CD8-positive, alpha-beta memory T cell (primary cell): ENCODE results near the gene GPRIN2. TPM values are rescaled to one million over a fixed set of nuclear protein-coding genes. Genes with fewer than 3 reads are reported as not detected.
"Not testable (repeated sequence)": the region's sequence is repeated elsewhere in the genome, so short reads cannot be mapped to it uniquely, and the experiment has no call there.

ENCODE experiments used
- CTCF ChIA-PET: fragments of 350-600 bp; sonication (Branson Sonifier 250); formaldehyde crosslinking; loops from one replicate; lab custom pipeline; 2021; ENCODE audit warnings: antibody characterized with exemption; lab: Charles Lee
- POLR2A ChIA-PET: fragments of 350-600 bp; sonication (Branson Sonifier 250); formaldehyde crosslinking; loops from one replicate; lab custom pipeline; 2021; ENCODE audit warnings: antibody characterized with exemption; lab: Charles Lee
- DNase-seq, 5 donors: peaks; one replicate each; pipeline versions ENCODE4 v3.0.0 to v3.0.0-alpha.2; 2020 to 2022; ENCODE audit warnings: mixed read lengths in 1 of 5
- H3K27ac ChIP-seq: one replicate; pipeline ENCODE4 v1.7.0; 2013; ENCODE audit warnings: low read depth, mild to moderate bottlenecking, low read length, moderate library complexity
- H3K27me3 ChIP-seq: 2 replicates; pipeline ENCODE4 v1.7.0; 2013; ENCODE audit warnings: low read length, mild to moderate bottlenecking; ENCODE audit not compliant: insufficient read depth, poor library complexity, severe bottlenecking
- H3K36me3 ChIP-seq: 2 replicates; pipeline ENCODE4 v1.7.0; 2013; ENCODE audit warnings: mild to moderate bottlenecking, low read length, moderate library complexity; ENCODE audit not compliant: insufficient read depth
- H3K4me1 ChIP-seq: 2 replicates; pipeline ENCODE4 v1.7.0; 2013; ENCODE audit warnings: mild to moderate bottlenecking, low read length, moderate library complexity; ENCODE audit not compliant: insufficient read depth
- H3K4me3 ChIP-seq: 2 replicates; pipeline ENCODE4 v1.7.0; 2013; ENCODE audit warnings: mild to moderate bottlenecking, low read length
- H3K9me3 ChIP-seq: 2 replicates; pipeline ENCODE4 v1.7.0; 2013; ENCODE audit warnings: mild to moderate bottlenecking, low read length
- H3K27ac Mint-ChIP-seq, 8 donors: one replicate each; pipeline ENCODE4 v1.8.0; 2020 to 2021; ENCODE audit warnings: mixed read lengths in 8 of 8, mild to moderate bottlenecking in 6 of 8, inconsistent platforms in 3 of 8, moderate library complexity in 3 of 8
- H3K27me3 Mint-ChIP-seq, 2 donors: one replicate each; pipeline ENCODE4 v1.8.0; 2020 to 2021; ENCODE audit warnings: mixed read lengths in 2 of 2, mild to moderate bottlenecking in 1 of 2, moderate library complexity in 1 of 2
- H3K36me3 Mint-ChIP-seq, 3 donors: one replicate each; pipeline ENCODE4 v1.8.0; 2020 to 2021; ENCODE audit warnings: mixed read lengths in 3 of 3, inconsistent platforms in 1 of 3, mild to moderate bottlenecking in 1 of 3
- H3K4me1 Mint-ChIP-seq, 3 donors: one replicate each; pipeline ENCODE4 v1.8.0; 2020 to 2021; ENCODE audit warnings: mixed read lengths in 3 of 3, inconsistent platforms in 1 of 3, mild to moderate bottlenecking in 1 of 3
- H3K4me3 Mint-ChIP-seq, 7 donors: one replicate each; pipeline ENCODE4 v1.8.0; 2020 to 2021; ENCODE audit warnings: mixed read lengths in 7 of 7, mild to moderate bottlenecking in 6 of 7, moderate library complexity in 4 of 7, inconsistent platforms in 2 of 7
- H3K9me3 Mint-ChIP-seq, 5 donors: one replicate each; pipeline ENCODE4 v1.8.0; 2020 to 2022; ENCODE audit warnings: mixed read lengths in 5 of 5, mild to moderate bottlenecking in 3 of 5, moderate library complexity in 2 of 5, inconsistent platforms in 1 of 5
- polyA plus RNA-seq: library from polyadenylated mRNA; unstranded; fragments of 300-500 nt; fragmentation: Illumina TruSeq; gene quantifications from one replicate; pipeline ENCODE4 v1.2.3, GENCODE V29; 2021
- total RNA-seq, 2 experiments: library from RNA; stranded (reverse); gene quantifications; one replicate each; pipeline ENCODE4 v1.2.3, GENCODE V29; 2021

GPRIN2 gene
- total and polyA plus RNA-seq, 3 experiments from 2014 or later: not detected

DNA sequence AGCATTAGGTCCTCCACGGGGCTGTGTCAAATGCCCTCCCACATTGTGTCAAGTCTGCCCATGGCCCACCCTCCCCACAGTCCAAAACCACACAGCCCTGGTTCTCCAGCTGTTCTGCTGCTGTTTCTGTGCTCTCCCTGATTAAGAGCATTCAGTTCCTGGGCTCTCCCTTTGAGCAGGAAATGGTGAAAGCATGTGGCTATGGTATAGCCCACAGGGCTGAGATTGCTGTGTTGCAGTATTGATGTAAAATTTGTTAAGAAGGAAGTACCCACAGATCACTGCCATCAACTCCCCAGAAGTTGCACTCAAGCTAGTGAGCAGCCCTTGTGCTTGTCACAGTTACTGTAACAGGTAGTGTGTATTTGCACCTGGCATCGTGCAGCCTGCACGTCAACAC is 31.8 kb upstream of the GPRIN2 start:
- POLR2A ChIA-PET, H3K27ac Mint-ChIP-seq, H3K36me3 Mint-ChIP-seq, H3K4me3 ChIP-seq, H3K9me3 ChIP-seq, H3K27me3 ChIP-seq, H3K9me3 Mint-ChIP-seq, CTCF ChIA-PET, H3K4me1 ChIP-seq, DNase-seq, H3K36me3 ChIP-seq, H3K27ac ChIP-seq, H3K4me1 Mint-ChIP-seq, H3K27me3 Mint-ChIP-seq, H3K4me3 Mint-ChIP-seq: not testable (repeated sequence)

DNA sequence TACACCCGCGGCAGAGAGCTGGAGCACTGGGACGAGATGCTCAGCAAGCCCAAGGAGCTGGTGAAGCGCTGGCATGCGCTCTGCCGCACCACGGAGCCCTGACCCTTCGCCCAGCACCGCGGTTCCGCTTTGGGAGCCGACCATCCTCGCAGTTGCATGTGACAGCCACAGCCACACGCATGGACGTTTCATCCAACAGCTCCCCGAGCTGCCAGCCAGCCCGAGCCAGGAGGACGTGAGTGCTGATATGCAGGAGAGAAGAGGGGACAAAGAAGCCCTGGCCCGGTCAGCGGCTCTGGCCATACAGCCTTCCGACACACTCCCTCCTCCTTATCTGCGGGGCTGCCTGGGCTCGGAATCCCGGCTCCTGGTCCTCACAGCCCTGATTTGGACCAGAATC is 31.1 kb upstream of the GPRIN2 start:
- H3K27ac Mint-ChIP-seq, POLR2A ChIA-PET, H3K9me3 Mint-ChIP-seq: not testable (repeated sequence)

DNA sequence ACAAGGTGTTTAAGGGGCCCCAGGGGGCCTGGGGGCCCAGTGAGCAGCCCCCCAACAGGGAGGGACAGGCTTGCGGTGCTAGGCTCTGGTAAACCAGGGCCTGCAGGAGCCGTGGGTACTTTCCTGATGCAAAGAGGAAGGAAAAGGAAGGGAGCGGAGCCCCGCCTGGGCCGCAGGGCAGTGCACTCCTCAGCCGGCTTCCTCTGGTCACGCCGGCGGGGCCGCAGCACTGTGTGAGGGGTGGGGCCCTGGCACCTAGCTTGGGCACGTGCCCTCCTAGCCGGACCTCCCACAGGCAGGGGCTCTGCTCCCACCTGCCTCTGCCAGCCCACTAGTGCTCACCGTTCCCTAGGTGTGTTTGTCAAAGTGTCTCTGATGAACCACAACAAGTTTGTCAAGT is 28.8 kb upstream of the GPRIN2 start:
- H3K27me3 Mint-ChIP-seq, H3K27ac ChIP-seq, H3K4me1 Mint-ChIP-seq, H3K4me1 ChIP-seq, H3K4me3 Mint-ChIP-seq, H3K36me3 ChIP-seq, H3K27me3 ChIP-seq, H3K27ac Mint-ChIP-seq, POLR2A ChIA-PET, H3K9me3 ChIP-seq, CTCF ChIA-PET, H3K9me3 Mint-ChIP-seq, H3K36me3 Mint-ChIP-seq, H3K4me3 ChIP-seq, DNase-seq: not testable (repeated sequence)

More for the DNA sequence above, 31.1 kb upstream of the GPRIN2 start:
- H3K4me3 ChIP-seq, H3K36me3 Mint-ChIP-seq, H3K27me3 Mint-ChIP-seq, H3K9me3 ChIP-seq, H3K27ac ChIP-seq, H3K4me1 Mint-ChIP-seq, CTCF ChIA-PET, H3K27me3 ChIP-seq, H3K4me3 Mint-ChIP-seq, DNase-seq, H3K36me3 ChIP-seq, H3K4me1 ChIP-seq: not testable (repeated sequence)

DNA sequence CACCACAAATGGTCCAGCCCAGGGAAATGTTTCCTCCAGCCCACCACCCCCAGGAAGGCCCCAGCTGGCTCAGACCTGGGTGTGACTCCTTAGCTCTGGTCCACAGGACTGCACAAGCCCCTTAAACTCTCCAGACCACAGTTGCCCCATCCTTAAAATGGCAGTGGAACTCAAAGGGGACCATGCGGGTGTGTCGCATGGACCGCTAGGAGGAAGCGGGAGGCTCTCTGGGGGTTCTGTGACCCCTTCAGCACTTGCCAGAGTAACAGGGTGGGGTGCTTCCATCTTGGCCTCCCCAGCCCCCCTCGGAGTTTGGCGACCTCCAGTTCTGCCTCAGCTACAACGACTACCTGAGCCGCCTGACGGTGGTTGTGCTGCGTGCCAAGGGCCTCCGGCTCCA is 27.7 kb upstream of the GPRIN2 start:
- DNase-seq, H3K4me3 Mint-ChIP-seq: not testable (repeated sequence)

DNA sequence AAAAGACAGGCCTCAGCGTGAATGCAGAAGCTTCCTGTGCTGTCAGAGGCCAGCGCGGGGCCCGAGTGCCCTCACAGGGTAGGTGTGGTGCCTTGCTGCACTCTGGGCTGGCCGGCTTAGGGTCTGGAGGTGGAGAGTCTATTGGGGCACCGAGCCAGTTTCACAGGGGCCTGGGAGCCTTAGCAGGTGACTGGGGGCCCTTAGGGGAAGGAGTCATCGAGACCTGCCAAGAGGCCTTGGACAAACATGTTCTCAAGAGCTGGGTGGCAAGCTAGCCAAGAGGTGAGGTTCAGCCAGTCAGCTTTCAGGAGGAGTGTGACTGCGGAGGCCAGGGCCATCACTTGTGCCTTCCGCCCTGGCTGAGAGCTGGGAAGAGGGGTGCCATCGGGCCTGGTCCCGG is 26.1 kb upstream of the GPRIN2 start:
- H3K4me3 ChIP-seq, H3K27me3 Mint-ChIP-seq, H3K27ac Mint-ChIP-seq, H3K9me3 ChIP-seq, H3K9me3 Mint-ChIP-seq, H3K36me3 Mint-ChIP-seq, H3K4me3 Mint-ChIP-seq, H3K4me1 ChIP-seq, H3K36me3 ChIP-seq, H3K27ac ChIP-seq, DNase-seq, H3K27me3 ChIP-seq, CTCF ChIA-PET, H3K4me1 Mint-ChIP-seq, POLR2A ChIA-PET: not testable (repeated sequence)

More for the DNA sequence above, 27.7 kb upstream of the GPRIN2 start:
- H3K27ac Mint-ChIP-seq, H3K4me1 Mint-ChIP-seq, H3K9me3 Mint-ChIP-seq, POLR2A ChIA-PET, H3K27me3 Mint-ChIP-seq, H3K9me3 ChIP-seq, H3K36me3 Mint-ChIP-seq, CTCF ChIA-PET, H3K4me1 ChIP-seq, H3K27me3 ChIP-seq, H3K36me3 ChIP-seq, H3K27ac ChIP-seq, H3K4me3 ChIP-seq: not testable (repeated sequence)

DNA sequence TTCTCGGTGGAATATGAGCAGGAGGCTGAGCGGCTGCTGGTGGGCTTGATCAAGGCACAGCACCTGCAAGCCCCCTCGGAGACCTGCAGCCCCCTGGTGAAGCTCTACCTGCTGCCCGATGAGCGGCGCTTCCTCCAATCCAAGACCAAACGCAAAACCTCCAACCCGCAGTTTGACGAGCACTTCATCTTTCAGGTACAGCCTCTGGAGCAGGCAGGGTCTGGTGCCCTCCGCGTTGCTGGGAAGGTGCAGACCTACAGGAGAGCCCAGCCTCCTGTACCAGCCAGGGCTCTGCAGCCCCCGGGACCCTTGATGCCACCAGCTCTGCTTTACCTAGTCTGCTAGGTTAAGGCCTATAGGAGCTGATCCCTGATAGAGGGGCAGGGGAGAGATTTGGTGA is 25.5 kb upstream of the GPRIN2 start:
- H3K4me3 Mint-ChIP-seq, DNase-seq, H3K27ac ChIP-seq, H3K36me3 Mint-ChIP-seq, H3K9me3 Mint-ChIP-seq, H3K9me3 ChIP-seq, H3K4me1 Mint-ChIP-seq, H3K27me3 ChIP-seq, POLR2A ChIA-PET, CTCF ChIA-PET, H3K4me1 ChIP-seq, H3K4me3 ChIP-seq, H3K27me3 Mint-ChIP-seq, H3K27ac Mint-ChIP-seq, H3K36me3 ChIP-seq: not testable (repeated sequence)

DNA sequence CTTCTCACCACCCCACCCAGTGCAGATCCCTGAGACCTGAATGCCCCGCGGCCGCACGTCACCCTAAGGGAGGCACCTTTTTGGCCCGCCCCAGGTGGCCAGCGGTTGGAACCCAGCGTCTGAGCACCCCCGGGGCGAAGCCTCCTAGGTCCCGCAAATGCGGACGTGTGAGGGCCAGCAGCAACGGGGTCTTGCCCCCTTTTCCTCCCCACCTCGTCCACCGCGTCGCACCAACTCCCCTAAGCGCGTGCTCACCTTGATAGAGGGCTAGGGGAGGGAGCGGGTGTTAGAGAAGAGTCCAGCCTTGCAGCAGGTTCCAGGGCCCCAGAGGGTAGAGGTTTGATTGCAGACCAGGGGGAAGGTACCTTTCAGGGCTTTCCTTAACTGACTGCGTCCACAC is 22.9 kb upstream of the GPRIN2 start:
- H3K36me3 ChIP-seq, H3K27ac ChIP-seq, H3K36me3 Mint-ChIP-seq, H3K9me3 ChIP-seq, H3K27me3 ChIP-seq, H3K4me3 ChIP-seq, H3K9me3 Mint-ChIP-seq, H3K27ac Mint-ChIP-seq, H3K4me3 Mint-ChIP-seq, H3K27me3 Mint-ChIP-seq, POLR2A ChIA-PET, CTCF ChIA-PET, DNase-seq, H3K4me1 Mint-ChIP-seq, H3K4me1 ChIP-seq: not testable (repeated sequence)

DNA sequence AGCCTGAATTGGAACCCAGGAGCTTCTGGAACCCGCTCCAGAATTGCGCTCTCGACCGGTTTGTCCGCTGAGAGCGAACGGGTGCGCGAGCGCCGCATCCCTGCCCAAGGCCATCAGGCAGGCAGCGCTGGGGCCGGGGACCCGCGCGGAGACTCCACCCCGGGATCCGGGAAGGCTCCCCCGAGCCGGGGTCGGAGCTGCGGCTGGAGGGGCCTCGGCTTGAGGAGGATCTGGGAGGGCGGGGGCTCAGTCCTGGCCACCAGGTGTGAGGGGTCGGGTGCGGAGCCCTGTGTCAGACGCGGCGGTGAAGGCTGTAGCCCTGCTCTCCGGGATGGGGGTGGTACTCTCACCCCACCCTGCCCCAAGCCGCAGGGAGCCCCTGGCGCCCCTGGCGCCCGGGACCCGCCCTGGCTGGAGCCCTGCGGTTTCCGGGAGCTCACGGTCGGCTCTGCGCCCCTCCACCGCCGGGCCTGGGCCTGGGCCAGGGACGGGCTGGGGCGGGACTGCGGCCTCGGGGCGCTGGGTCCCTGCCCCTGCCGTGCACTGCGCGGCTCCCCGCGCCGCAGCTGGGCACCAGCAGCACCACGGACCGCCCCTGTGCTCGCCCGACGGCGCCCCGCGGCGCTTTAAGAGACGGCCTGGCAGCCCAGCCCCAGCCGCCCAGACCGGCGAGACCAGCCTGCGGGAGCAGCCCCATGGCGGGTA is 22.2 kb upstream of the GPRIN2 start, which contains the start of gene SYT15:
TSS of gene SYT15 (plus strand) at position 655 of the 705 bp plus-strand sequence. CDS start at position 696, 41 bp downstream.
- H3K4me3 Mint-ChIP-seq, H3K9me3 Mint-ChIP-seq, DNase-seq, H3K9me3 ChIP-seq, H3K27ac ChIP-seq, H3K36me3 ChIP-seq, POLR2A ChIA-PET, H3K27ac Mint-ChIP-seq, H3K36me3 Mint-ChIP-seq, H3K4me1 ChIP-seq, H3K27me3 ChIP-seq, H3K4me3 ChIP-seq, H3K27me3 Mint-ChIP-seq, H3K4me1 Mint-ChIP-seq, CTCF ChIA-PET: not testable (repeated sequence)
